Liver (tissue), 9 donors: ENCODE measurements around the gene FHIP2A. TPM values are rescaled to one million over a fixed set of nuclear protein-coding genes. Genes with fewer than 3 reads are reported as not detected.

Source experiments
- DNase-seq: peaks from one replicate; pipeline ENCODE4 v3.0.0-alpha.2; 2017; ENCODE audit warnings: low spot score
- H3K27ac ChIP-seq, 2 donors: one replicate each; pipeline ENCODE4 v1.7.0; 2013; ENCODE audit warnings: inconsistent platforms in 2 of 2, low read length in 2 of 2, control low read depth in 1 of 2, low read depth in 1 of 2, mild to moderate bottlenecking in 1 of 2
- H3K27me3 ChIP-seq, 4 donors: one replicate each; pipeline versions ENCODE4 v1.6.1 to v1.7.0; 2013; ENCODE audit warnings: low read length in 3 of 4, inconsistent platforms in 1 of 4, mild to moderate bottlenecking in 1 of 4, moderate library complexity in 1 of 4; ENCODE audit not compliant: control insufficient read depth in 4 of 4, insufficient read depth in 4 of 4
- H3K36me3 ChIP-seq, 4 donors: one replicate each; pipeline versions ENCODE4 v1.6.1 to v1.7.0; 2013; ENCODE audit warnings: low read length in 3 of 4, mild to moderate bottlenecking in 3 of 4, low read depth in 1 of 4, moderate library complexity in 1 of 4; ENCODE audit not compliant: control insufficient read depth in 4 of 4, insufficient read depth in 3 of 4
- H3K4me1 ChIP-seq, 4 donors: one replicate each; pipeline versions ENCODE4 v1.6.1 to v1.7.0; 2013; ENCODE audit warnings: low read length in 3 of 4, mild to moderate bottlenecking in 3 of 4, moderate library complexity in 1 of 4; ENCODE audit not compliant: control insufficient read depth in 4 of 4, insufficient read depth in 4 of 4
- H3K4me3 ChIP-seq, 3 donors: one replicate each; pipeline versions ENCODE4 v1.6.1 to v1.7.0; 2013; ENCODE audit warnings: low read length in 3 of 3, control low read depth in 1 of 3, low read depth in 1 of 3, mild to moderate bottlenecking in 1 of 3
- H3K9ac ChIP-seq, 2 donors: one replicate each; pipeline ENCODE4 v1.7.0; 2013; ENCODE audit warnings: low read length in 2 of 2, mild to moderate bottlenecking in 2 of 2, moderate library complexity in 2 of 2, control low read depth in 1 of 2, low read depth in 1 of 2
- H3K9me3 ChIP-seq, 4 donors: one replicate each; pipeline versions ENCODE4 v1.6.1 to v1.7.0; 2013; ENCODE audit warnings: low read length in 3 of 4; ENCODE audit not compliant: control insufficient read depth in 4 of 4
- EGR1 ChIP-seq, 2 donors: IDR thresholded peaks; 2 replicates each; pipeline ENCODE4 v1.6.1; 2016 to 2018; ENCODE audit warnings: antibody characterized with exemption in 2 of 2, low read depth in 2 of 2
- FOXA1 ChIP-seq: IDR thresholded peaks from 2 replicates; pipeline ENCODE4 v1.6.1; 2016; ENCODE audit warnings: antibody characterized with exemption
- FOXA2 ChIP-seq: IDR thresholded peaks from 2 replicates; pipeline ENCODE4 v1.6.1; 2016; ENCODE audit warnings: antibody characterized with exemption
- GABPA ChIP-seq, 2 donors: IDR thresholded peaks in 1 of 2; conservative IDR thresholded peaks in 1 of 2; 2 replicates each; pipeline ENCODE4 v1.6.1; 2016; ENCODE audit warnings: antibody characterized with exemption in 2 of 2, mild to moderate bottlenecking in 1 of 2, moderate library complexity in 1 of 2
- HNF4A ChIP-seq, 2 donors: conservative IDR thresholded peaks; 2 replicates each; pipeline ENCODE4 v1.6.1; 2016; ENCODE audit warnings: antibody characterized with exemption in 2 of 2, mild to moderate bottlenecking in 2 of 2
- JUND ChIP-seq, 2 donors: IDR thresholded peaks; 2 replicates each; pipeline ENCODE4 v1.6.1; 2016; ENCODE audit warnings: antibody characterized with exemption in 2 of 2
- NR2F2 ChIP-seq: IDR thresholded peaks from 2 replicates; pipeline ENCODE4 v1.6.1; 2016; ENCODE audit warnings: antibody characterized with exemption
- RAD21 ChIP-seq, 2 donors: IDR thresholded peaks; 2 replicates each; pipeline ENCODE4 v1.6.1; 2016; ENCODE audit warnings: antibody characterized with exemption in 2 of 2, mild to moderate bottlenecking in 2 of 2
- RXRA ChIP-seq, 2 donors: IDR thresholded peaks; 2 replicates each; pipeline ENCODE4 v1.6.1; 2017 to 2018; ENCODE audit warnings: antibody characterized with exemption in 2 of 2, mild to moderate bottlenecking in 1 of 2
- SP1 ChIP-seq: IDR thresholded peaks from 2 replicates; pipeline ENCODE4 v1.6.1; 2018; ENCODE audit warnings: antibody characterized with exemption, mild to moderate bottlenecking
- TAF1 ChIP-seq: conservative IDR thresholded peaks from 2 replicates; pipeline ENCODE4 v1.6.1; 2016; ENCODE audit warnings: antibody characterized with exemption, mild to moderate bottlenecking
- YY1 ChIP-seq: IDR thresholded peaks from 2 replicates; pipeline ENCODE4 v1.6.1; 2016; ENCODE audit warnings: antibody characterized with exemption, mild to moderate bottlenecking
- WGBS: extraction: QIAGEN DNeasy Blood & Tissue Kit; methylation state at CpG from one replicate; pipeline ENCODE4 v1.1.7; 2013; 5-methylcytosine and 5-hydroxymethylcytosine counted together
- polyA plus RNA-seq, 2 donors: library from polyadenylated mRNA; stranded (reverse) in 1 of 2; unstranded in 1 of 2; fragments of 200-250 nt in 1 of 2; fragments of >200 nt in 1 of 2; fragmentation: Nextera tagmentation in 1 of 2; extraction: Ambion mirVana in 1 of 2; gene quantifications; one replicate each; pipeline versions ENCODE4 v1.2.1 to v1.2.3, GENCODE V29; 2013 to 2015
- total RNA-seq, 2 donors: library from RNA; depleted of rRNA; stranded (reverse); fragments of >200 nt; gene quantifications; one replicate each; pipeline ENCODE4 v1.2.3, GENCODE V29; 2014
- TF ChIP-seq, protein P1 (sequence below): fragments of 150-350 bp; IDR thresholded peaks from 2 replicates; pipeline ENCODE4 v1.5.1; 2017; ENCODE audit warnings: improper control_type of control experiment, low read depth, low read length; ENCODE audit not compliant: missing input control
- TF ChIP-seq, protein P2 (sequence below): IDR thresholded peaks from 2 replicates; pipeline ENCODE4 v1.6.1; 2016; ENCODE audit warnings: antibody characterized with exemption
- TF ChIP-seq, protein P3 (sequence below): IDR thresholded peaks from 2 replicates; pipeline ENCODE4 v1.6.1; 2016; ENCODE audit warnings: antibody characterized with exemption, mild to moderate bottlenecking
- TF ChIP-seq, protein P4 (sequence below): IDR thresholded peaks from 2 replicates; pipeline ENCODE4 v1.6.1; 2016; ENCODE audit warnings: antibody characterized with exemption
- donor health status: healthy.
- donor health status: healthy.
- donor health status: healthy.
- donor health status: healthy.
- donor health status: healthy.

The FHIP2A gene
- total and polyA plus RNA-seq, 4 donors, result 8.0 to 21.1 (median 13.3) TPM

DNA sequence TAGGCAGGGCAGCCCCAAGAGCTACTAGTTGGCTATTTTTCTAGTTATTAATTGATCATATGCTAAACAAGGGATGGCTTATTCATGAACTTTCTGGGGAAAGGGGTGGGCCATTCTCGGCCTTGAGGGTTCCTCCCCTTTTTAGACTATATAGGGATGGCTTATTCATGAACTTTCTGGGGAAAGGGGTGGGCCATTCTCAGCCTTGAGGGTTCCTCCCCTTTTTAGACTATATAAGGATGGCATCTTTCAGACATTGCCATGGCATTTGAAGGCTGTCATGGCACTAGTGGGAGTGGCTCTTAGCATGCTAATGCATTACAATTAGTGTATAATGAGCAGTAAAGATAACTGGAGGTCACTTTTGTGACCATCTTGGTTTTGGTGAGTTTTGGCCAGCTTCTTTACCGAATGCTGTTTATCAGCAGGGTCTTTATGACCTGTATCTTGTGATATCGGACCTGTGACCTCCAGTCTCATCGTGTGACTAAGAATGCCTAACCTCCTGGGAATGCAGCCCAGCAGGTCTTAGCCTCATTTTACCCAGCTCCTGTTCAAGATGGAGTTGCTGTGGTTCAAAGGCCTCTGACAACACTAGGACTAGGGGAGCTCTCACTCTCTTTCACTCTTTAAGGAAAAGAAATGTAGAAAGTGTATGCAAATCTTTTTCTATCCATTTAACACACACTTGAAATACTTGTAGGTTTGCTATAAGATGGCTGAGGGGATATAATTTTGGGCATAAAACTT is 7.8 kb downstream of the FHIP2A start (continued):
- TF ChIP-seq, protein P1, sequence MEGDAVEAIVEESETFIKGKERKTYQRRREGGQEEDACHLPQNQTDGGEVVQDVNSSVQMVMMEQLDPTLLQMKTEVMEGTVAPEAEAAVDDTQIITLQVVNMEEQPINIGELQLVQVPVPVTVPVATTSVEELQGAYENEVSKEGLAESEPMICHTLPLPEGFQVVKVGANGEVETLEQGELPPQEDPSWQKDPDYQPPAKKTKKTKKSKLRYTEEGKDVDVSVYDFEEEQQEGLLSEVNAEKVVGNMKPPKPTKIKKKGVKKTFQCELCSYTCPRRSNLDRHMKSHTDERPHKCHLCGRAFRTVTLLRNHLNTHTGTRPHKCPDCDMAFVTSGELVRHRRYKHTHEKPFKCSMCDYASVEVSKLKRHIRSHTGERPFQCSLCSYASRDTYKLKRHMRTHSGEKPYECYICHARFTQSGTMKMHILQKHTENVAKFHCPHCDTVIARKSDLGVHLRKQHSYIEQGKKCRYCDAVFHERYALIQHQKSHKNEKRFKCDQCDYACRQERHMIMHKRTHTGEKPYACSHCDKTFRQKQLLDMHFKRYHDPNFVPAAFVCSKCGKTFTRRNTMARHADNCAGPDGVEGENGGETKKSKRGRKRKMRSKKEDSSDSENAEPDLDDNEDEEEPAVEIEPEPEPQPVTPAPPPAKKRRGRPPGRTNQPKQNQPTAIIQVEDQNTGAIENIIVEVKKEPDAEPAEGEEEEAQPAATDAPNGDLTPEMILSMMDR, result no peak
- TF ChIP-seq SP1 (no peak), NR2F2 (no peak)

DNA sequence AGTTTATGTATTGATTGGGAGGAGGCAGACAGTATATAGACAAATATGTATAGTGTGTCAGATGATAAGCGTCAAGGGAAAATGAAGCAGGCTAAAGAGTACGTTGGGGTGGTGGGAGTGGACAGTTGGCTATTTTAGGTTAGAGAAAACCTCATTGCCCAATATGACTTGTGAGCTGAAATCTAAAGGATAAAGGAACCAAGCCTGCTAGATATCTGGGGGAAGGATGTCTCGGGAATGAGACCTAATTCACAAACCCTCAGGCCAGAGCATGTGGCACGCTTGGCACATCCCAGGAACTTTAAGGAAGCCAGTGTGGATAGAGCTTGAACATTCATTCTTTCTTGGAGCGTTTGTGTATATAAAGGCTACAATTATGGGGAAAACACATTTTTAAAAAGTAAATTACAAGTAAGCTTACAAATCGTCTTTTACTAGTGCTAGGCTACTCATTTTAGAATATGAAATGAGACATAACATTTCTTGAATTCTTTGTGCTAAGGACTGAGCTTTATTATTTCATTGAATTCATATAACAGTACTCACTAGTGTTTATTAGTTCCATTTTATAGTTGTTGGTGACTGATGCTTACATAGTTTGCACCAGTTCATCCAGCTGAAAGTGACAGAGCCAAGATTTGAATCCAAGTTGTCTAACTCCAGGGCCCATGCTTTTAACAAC is 9.7 kb downstream of the FHIP2A start:
- Histone ChIP-seq H3K9ac (no peak overlapping the region), H3K36me3 (peaks cover 0 to 22% (median 21%) of the 10 kb centered on the region in 4 donors), H3K27me3 (no peaks in the 10 kb centered on the region), H3K27ac (no peak overlapping the region), H3K4me1 (peaks cover 0 to 5% (median under 1%) of the 10 kb centered on the region in 4 donors), H3K4me3 (no peak overlapping the region), H3K9me3 (no peaks in the 10 kb centered on the region)
- TF ChIP-seq FOXA2 (no peak), TAF1 (no peak), FOXA1 (no peak), RXRA (IDR thresholded peaks at IDR 0.05) (no peak), RAD21 (IDR thresholded peaks at IDR 0.05) (no peak), YY1 (no peak)
- TF ChIP-seq, protein P2, sequence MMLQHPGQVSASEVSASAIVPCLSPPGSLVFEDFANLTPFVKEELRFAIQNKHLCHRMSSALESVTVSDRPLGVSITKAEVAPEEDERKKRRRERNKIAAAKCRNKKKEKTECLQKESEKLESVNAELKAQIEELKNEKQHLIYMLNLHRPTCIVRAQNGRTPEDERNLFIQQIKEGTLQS, result no peak
- DNase-seq, result no peak
- 93% methylated on average over 6 of the region's 6 CpGs for WGBS

DNA sequence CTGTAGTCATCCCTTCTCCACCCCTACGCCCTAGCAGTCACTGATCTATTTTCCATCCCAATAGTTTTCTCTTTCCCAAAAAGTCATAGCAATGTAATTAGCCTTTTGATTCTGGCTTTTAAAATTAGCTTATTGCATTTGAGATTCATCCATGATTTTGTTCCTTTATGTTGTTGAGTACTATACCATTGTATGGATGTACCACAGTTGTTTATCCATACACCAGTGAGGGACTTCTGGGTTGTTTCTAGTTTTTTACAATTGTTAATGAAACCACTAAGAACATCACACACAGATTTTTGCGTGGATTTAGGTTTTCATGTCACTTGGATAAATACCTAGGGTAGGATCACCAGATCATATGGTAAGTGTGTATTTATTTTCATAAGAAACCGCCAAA is 16.1 kb downstream of the FHIP2A start:
- DNase-seq, result no peak
- Histone ChIP-seq H3K9ac (no peak overlapping the region), H3K4me3 (no peak overlapping the region), H3K9me3 (no peaks in the 10 kb centered on the region), H3K27ac (no peak overlapping the region), H3K27me3 (no peaks in the 10 kb centered on the region), H3K36me3 (peaks cover 8 to 52% (median 44%) of the 10 kb centered on the region in 4 donors), H3K4me1 (no peaks in the 10 kb centered on the region)
- WGBS, result over 99% methylated on average over 3 of the region's 3 CpGs
- no peak for TF ChIP-seq EGR1 (IDR thresholded peaks at IDR 0.05; ENCODE audit: low read depth in 2 of 2)
- TF ChIP-seq, protein P1, result no peak
- TF ChIP-seq RXRA (IDR thresholded peaks at IDR 0.05), result no peak
- no peak for TF ChIP-seq HNF4A (conservative IDR thresholded peaks at IDR 0.05)
- no peak for TF ChIP-seq RAD21 (IDR thresholded peaks at IDR 0.05)
- TF ChIP-seq, protein P3, sequence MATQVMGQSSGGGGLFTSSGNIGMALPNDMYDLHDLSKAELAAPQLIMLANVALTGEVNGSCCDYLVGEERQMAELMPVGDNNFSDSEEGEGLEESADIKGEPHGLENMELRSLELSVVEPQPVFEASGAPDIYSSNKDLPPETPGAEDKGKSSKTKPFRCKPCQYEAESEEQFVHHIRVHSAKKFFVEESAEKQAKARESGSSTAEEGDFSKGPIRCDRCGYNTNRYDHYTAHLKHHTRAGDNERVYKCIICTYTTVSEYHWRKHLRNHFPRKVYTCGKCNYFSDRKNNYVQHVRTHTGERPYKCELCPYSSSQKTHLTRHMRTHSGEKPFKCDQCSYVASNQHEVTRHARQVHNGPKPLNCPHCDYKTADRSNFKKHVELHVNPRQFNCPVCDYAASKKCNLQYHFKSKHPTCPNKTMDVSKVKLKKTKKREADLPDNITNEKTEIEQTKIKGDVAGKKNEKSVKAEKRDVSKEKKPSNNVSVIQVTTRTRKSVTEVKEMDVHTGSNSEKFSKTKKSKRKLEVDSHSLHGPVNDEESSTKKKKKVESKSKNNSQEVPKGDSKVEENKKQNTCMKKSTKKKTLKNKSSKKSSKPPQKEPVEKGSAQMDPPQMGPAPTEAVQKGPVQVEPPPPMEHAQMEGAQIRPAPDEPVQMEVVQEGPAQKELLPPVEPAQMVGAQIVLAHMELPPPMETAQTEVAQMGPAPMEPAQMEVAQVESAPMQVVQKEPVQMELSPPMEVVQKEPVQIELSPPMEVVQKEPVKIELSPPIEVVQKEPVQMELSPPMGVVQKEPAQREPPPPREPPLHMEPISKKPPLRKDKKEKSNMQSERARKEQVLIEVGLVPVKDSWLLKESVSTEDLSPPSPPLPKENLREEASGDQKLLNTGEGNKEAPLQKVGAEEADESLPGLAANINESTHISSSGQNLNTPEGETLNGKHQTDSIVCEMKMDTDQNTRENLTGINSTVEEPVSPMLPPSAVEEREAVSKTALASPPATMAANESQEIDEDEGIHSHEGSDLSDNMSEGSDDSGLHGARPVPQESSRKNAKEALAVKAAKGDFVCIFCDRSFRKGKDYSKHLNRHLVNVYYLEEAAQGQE, result no peak
- TF ChIP-seq, protein P4, sequence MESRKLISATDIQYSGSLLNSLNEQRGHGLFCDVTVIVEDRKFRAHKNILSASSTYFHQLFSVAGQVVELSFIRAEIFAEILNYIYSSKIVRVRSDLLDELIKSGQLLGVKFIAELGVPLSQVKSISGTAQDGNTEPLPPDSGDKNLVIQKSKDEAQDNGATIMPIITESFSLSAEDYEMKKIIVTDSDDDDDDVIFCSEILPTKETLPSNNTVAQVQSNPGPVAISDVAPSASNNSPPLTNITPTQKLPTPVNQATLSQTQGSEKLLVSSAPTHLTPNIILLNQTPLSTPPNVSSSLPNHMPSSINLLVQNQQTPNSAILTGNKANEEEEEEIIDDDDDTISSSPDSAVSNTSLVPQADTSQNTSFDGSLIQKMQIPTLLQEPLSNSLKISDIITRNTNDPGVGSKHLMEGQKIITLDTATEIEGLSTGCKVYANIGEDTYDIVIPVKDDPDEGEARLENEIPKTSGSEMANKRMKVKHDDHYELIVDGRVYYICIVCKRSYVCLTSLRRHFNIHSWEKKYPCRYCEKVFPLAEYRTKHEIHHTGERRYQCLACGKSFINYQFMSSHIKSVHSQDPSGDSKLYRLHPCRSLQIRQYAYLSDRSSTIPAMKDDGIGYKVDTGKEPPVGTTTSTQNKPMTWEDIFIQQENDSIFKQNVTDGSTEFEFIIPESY, result no peak
- TF ChIP-seq FOXA1, result no peak
- no peak for TF ChIP-seq TAF1
- TF ChIP-seq JUND (IDR thresholded peaks at IDR 0.05), result no peak
- no peak for TF ChIP-seq GABPA (IDR thresholded peaks at IDR 0.05 in 1 of 2, conservative IDR thresholded peaks at IDR 0.05 in 1 of 2)
- TF ChIP-seq SP1, result no peak
- no peak for TF ChIP-seq YY1
- no peak for TF ChIP-seq NR2F2
